Activated CD4-positive, CD25-positive, alpha-beta regulatory T cell treated with anti-CD3 and anti-CD28 coated beads, Interleukin-2, amount 50 U/mL, for 72 hours (primary cell): ENCODE results near the gene AHCYL1.

Experiments used
- DNase-seq: peaks from one replicate; pipeline ENCODE4 v3.0.0; 2021

AHCYL1 gene

GRCh38 chr1:109977225-109977624 lies 7.3 kb upstream of the AHCYL1 start:
- no peak for DNase-seq

- DNase-seq, result no peak
Observed at GRCh38 chr1:109977657-109978378, 6.7 kb upstream of the AHCYL1 start.

- DNase-seq, result no peak
Observed at GRCh38 chr1:109978761-109979488, 5.6 kb upstream of the AHCYL1 start.

- DNase-seq, result no peak
Observed at GRCh38 chr1:109979489-109980091, 5.0 kb upstream of the AHCYL1 start.

DNA sequence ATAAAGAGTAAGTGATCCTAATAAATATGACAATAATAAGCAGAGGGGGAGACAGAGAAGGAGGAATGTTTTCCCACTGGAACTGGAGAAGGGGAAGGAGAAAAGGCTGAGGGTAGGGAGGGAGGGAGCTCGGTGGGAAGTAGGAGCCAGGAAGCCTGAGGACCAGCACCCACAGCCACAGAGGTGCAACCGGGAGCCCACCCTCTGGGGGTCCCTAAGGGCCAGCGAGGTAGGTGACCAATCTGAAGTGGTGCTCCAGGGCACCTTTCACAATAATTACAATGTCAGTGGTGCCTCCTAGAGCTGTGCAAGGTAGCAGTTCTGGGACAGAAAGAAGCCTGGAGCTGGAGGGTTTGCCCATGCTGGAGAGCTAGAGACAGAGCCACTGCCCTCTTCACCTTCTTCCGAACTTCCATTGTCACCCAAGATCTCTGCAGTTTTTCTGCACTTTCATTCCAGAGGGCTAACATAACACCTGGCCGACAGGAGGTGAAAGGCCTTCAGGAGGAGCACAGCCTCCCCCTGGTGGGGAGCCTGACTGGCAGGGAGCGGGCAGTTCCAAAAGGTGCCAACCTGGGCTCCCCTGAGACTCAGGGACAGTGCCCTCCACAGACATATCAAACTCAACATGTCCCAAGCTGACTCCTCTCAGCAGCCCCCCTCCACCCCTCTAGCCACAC lies 4.1 kb upstream of the AHCYL1 start:
- no peak for DNase-seq

GRCh38 chr1:109981004-109981335 lies 3.6 kb upstream of the AHCYL1 start:
- DNase-seq, result no peak

GRCh38 chr1:109983380-109984189 lies 980 bp upstream of the AHCYL1 start:
- DNase-seq, result no peak

- DNase-seq, result no peak
Observed at GRCh38 chr1:109984190-109984455, 442 bp upstream of the AHCYL1 start.

GRCh38 chr1:109985247-109986053 lies 885 bp downstream of the AHCYL1 start:
- DNase-seq, result no peak

DNA sequence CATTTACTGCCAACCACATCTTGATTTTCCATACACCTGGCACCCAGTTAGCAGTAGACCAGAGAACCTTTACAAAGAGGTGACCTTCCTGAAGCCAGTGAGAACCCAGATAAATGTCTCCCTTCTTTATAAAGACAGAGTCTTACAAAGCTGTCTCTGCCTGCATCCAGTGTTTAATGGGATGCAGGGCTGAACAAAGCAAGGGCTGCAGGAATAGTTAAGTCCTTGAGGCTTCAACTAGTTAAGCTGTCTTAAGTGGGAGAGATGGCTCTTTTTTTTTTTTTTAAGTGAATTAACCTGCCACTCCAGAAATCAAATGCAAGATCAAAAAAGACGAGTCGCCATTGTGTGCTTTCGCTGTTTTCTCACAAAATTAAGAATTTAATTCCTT lies 1.5 kb downstream of the AHCYL1 start:
- no peak for DNase-seq

DNA sequence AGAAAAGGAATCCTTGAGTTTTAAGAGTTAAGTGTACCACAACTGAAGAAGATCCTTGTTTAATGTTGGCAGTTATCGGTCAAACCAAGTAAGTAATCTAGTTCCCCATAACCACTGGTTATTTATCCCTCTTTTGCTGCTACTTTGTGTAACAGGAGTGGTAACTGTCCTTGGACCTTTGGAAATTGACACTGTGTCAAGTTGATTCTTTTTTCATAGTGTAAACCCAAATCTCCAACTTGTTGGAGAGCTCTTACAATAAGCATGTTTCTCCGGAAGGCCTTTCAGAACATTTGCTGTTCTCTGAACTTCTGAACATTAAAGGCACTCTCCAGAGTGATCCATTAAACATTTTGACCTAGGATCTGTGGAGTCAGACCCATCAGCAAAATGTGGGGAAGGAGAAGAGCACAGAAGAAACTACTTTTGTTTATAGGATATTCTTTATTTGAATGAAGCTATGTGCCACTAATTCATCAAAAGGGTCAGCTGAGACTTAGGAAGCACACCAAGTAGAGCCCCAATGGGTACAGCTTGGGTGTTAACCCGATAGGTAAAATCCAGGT lies 3.9 kb downstream of the AHCYL1 start:
- no peak for DNase-seq

GRCh38 chr1:109989506-109990301 lies 5.1 kb downstream of the AHCYL1 start:
- no peak for DNase-seq

- DNase-seq, result no peak
Observed at GRCh38 chr1:109990302-109990653, 5.7 kb downstream of the AHCYL1 start.

GRCh38 chr1:109991400-109991925 lies 6.9 kb downstream of the AHCYL1 start:
- no peak for DNase-seq

DNA sequence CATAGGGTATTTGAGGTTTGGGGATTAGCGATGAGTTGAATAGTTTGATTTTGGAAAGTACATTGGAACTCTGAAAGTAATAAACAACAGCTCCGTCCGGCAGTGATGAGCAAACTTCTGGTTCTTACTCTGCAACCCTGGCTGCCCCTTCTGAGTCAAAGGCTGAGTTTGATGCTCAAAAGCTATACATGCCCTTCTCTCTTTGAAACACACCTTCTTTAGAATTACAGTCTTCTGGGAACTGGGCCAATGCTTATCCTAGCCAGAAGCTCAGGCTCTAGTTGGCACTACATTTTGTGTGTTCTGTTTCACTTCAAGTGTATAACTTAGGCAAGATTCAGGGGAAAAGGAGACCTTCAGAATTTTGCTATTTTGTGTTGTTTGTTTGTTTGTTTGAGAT lies 9.3 kb downstream of the AHCYL1 start:
- DNase-seq, result no peak

- no peak for DNase-seq
Observed at GRCh38 chr1:109994654-109995053, 10.1 kb downstream of the AHCYL1 start.

GRCh38 chr1:109995536-109995935 lies 11.0 kb downstream of the AHCYL1 start:
- DNase-seq, result no peak

DNA sequence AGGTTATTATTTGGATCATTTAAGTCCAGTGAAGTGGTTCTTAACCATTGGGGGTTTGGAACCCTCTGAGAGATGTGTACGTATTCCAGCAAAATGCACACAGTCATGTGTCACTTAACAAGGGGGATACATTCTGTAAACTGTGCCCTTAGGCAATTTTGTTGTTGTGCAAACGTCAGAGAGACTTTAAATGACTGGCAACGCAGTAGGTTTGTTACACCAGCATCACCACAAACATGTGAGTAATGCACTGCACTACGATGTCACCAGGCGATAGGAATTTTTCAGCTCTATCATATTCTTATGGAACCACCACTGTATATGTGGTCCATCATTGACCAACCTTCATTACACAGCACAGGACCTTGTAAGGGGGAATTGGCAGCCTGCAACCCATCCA lies 11.9 kb downstream of the AHCYL1 start:
- no peak for DNase-seq

GRCh38 chr1:109997204-109997866 lies 12.8 kb downstream of the AHCYL1 start:
- no peak for DNase-seq

- DNase-seq, result no peak
Observed at GRCh38 chr1:109997867-109998229, 13.3 kb downstream of the AHCYL1 start.
